GM23338 (cell line): Measurements from ENCODE around the gene SYNE4.

ENCODE experiments used
- CREB1 ChIP-seq: fragments of 250-450 bp; sonication (Bioruptor Pico); IDR thresholded peaks from 2 replicates; pipeline ENCODE4 v1.5.0; 2020; ENCODE audit warnings: low read depth, mild to moderate bottlenecking, moderate library complexity
- CTCF ChIP-seq, 2 experiments: fragments of 200-600 bp in 1 of 2; sonication (generic) in 1 of 2; conservative IDR thresholded peaks; 2 replicates each; pipeline versions ENCODE4 v1.5.1 to v1.6.1; 2016 to 2017; ENCODE audit warnings: antibody characterized with exemption in 2 of 2, low read depth in 2 of 2, mild to moderate bottlenecking in 2 of 2, moderate library complexity in 1 of 2
- EZH2 ChIP-seq: fragments of 200-600 bp; sonication (generic); IDR thresholded peaks from one replicate; pipeline ENCODE4 v1.8.0; 2017; ENCODE audit warnings: antibody characterized with exemption, mild to moderate bottlenecking, low read depth; ENCODE audit not compliant: unreplicated experiment
- EZH2phosphoT487 ChIP-seq: fragments of 200-600 bp; sonication (generic); IDR thresholded peaks from one replicate; pipeline ENCODE4 v1.8.1; 2018; ENCODE audit warnings: antibody characterized with exemption; ENCODE audit not compliant: unreplicated experiment
- JUNB ChIP-seq: IDR thresholded peaks from one replicate; pipeline ENCODE4 v1.6.1; 2016; ENCODE audit warnings: antibody characterized with exemption; ENCODE audit not compliant: unreplicated experiment
- NANOG ChIP-seq: IDR thresholded peaks from 2 replicates; pipeline ENCODE4 v1.6.1; 2016; ENCODE audit warnings: antibody characterized with exemption, borderline replicate concordance
- POLR2AphosphoS5 ChIP-seq: IDR thresholded peaks from 2 replicates; pipeline ENCODE4 v1.6.1; 2016; ENCODE audit warnings: antibody characterized with exemption, low read depth
- REST ChIP-seq: IDR thresholded peaks from one replicate; pipeline ENCODE4 v1.6.1; 2018; ENCODE audit warnings: antibody characterized with exemption; ENCODE audit not compliant: unreplicated experiment
- STAT1 ChIP-seq: IDR thresholded peaks from one replicate; pipeline ENCODE4 v1.6.1; 2016; ENCODE audit warnings: antibody characterized with exemption; ENCODE audit not compliant: unreplicated experiment
- ZNF114 ChIP-seq: fragments of 250-450 bp; sonication (Bioruptor Pico); IDR thresholded peaks from 2 replicates; pipeline ENCODE4 v1.5.0; 2020; ENCODE audit warnings: mild to moderate bottlenecking, moderate library complexity
- ZNF331 ChIP-seq: fragments of 250-450 bp; sonication (Bioruptor Pico); IDR thresholded peaks from 2 replicates; pipeline ENCODE4 v1.5.0; 2020; ENCODE audit warnings: low read depth, mild to moderate bottlenecking, moderate library complexity
- TF ChIP-seq, protein P1 (sequence below): fragments of 250-450 bp; sonication (Bioruptor Pico); IDR thresholded peaks from 2 replicates; pipeline ENCODE4 v1.5.0; 2020; ENCODE audit warnings: mild to moderate bottlenecking, moderate library complexity

GRCh38 chr19:36003284-36003683, 5.3 kb downstream of the SYNE4 start:
- TF ChIP-seq EZH2 (no peak), CTCF (conservative IDR thresholded peaks at IDR 0.05; ENCODE audit: low read depth in 2 of 2) (no peak), JUNB (no peak), POLR2AphosphoS5 (no peak), CREB1 (CRISPR knock-in tag) (no peak), REST (no peak), EZH2phosphoT487 (no peak), STAT1 (no peak), NANOG (no peak), ZNF114 (CRISPR knock-in tag) (no peak), ZNF331 (CRISPR knock-in tag) (no peak)
- TF ChIP-seq, protein P1, sequence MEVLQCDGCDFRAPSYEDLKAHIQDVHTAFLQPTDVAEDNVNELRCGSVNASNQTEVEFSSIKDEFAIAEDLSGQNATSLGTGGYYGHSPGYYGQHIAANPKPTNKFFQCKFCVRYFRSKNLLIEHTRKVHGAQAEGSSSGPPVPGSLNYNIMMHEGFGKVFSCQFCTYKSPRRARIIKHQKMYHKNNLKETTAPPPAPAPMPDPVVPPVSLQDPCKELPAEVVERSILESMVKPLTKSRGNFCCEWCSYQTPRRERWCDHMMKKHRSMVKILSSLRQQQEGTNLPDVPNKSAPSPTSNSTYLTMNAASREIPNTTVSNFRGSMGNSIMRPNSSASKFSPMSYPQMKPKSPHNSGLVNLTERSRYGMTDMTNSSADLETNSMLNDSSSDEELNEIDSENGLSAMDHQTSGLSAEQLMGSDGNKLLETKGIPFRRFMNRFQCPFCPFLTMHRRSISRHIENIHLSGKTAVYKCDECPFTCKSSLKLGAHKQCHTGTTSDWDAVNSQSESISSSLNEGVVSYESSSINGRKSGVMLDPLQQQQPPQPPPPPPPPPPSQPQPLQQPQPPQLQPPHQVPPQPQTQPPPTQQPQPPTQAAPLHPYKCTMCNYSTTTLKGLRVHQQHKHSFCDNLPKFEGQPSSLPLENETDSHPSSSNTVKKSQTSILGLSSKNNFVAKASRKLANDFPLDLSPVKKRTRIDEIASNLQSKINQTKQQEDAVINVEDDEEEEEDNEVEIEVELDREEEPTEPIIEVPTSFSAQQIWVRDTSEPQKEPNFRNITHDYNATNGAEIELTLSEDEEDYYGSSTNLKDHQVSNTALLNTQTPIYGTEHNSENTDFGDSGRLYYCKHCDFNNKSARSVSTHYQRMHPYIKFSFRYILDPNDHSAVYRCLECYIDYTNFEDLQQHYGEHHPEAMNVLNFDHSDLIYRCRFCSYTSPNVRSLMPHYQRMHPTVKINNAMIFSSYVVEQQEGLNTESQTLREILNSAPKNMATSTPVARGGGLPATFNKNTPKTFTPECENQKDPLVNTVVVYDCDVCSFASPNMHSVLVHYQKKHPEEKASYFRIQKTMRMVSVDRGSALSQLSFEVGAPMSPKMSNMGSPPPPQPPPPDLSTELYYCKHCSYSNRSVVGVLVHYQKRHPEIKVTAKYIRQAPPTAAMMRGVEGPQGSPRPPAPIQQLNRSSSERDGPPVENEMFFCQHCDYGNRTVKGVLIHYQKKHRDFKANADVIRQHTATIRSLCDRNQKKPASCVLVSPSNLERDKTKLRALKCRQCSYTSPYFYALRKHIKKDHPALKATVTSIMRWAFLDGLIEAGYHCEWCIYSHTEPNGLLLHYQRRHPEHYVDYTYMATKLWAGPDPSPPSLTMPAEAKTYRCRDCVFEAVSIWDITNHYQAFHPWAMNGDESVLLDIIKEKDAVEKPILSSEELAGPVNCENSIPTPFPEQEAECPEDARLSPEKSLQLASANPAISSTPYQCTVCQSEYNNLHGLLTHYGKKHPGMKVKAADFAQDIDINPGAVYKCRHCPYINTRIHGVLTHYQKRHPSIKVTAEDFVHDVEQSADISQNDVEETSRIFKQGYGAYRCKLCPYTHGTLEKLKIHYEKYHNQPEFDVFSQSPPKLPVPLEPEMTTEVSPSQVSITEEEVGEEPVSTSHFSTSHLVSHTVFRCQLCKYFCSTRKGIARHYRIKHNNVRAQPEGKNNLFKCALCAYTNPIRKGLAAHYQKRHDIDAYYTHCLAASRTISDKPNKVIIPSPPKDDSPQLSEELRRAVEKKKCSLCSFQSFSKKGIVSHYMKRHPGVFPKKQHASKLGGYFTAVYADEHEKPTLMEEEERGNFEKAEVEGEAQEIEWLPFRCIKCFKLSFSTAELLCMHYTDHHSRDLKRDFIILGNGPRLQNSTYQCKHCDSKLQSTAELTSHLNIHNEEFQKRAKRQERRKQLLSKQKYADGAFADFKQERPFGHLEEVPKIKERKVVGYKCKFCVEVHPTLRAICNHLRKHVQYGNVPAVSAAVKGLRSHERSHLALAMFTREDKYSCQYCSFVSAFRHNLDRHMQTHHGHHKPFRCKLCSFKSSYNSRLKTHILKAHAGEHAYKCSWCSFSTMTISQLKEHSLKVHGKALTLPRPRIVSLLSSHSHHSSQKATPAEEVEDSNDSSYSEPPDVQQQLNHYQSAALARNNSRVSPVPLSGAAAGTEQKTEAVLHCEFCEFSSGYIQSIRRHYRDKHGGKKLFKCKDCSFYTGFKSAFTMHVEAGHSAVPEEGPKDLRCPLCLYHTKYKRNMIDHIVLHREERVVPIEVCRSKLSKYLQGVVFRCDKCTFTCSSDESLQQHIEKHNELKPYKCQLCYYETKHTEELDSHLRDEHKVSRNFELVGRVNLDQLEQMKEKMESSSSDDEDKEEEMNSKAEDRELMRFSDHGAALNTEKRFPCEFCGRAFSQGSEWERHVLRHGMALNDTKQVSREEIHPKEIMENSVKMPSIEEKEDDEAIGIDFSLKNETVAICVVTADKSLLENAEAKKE (CRISPR knock-in tag), result no peak
